ENCODE data around the gene DHRSX.
A peak's percentile ranks its signal among the peaks of the same experiment; 100 is the strongest.

Gene DHRSX

DNA sequence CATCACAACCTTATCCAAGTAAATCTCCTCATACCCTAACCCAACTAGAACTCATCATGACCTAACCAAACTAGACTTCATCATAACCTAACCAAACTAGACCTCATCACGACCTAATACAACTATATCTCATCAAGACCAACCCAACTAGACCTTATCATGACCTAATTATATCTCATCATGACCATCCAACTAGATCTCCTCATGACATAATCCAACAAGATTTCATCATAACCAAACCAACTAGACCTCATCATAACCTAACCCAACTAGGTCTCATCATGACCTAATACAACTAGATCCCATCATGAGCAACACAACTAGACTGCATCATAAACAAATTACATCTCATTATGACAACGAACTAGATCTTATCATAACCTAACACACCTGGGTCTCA lies 86.4 kb downstream of the DHRSX start:
- FAIRE-seq (no peak), DNase-seq (ENCODE audit: insufficient read length, low spot score) (no peak)
- no peak for TF ChIP-seq POLR2A (IDR thresholded peaks at IDR 0.05; ENCODE audit: low read depth, low read length)

- FAIRE-seq (no peak), DNase-seq (ENCODE audit: insufficient read length, low spot score) (no peak)
- TF ChIP-seq POLR2A (IDR thresholded peaks at IDR 0.05; ENCODE audit: low read depth, low read length) = no peak
Measured at GRCh38 chrX:2413969-2414368, 86.8 kb downstream of the DHRSX start.

- FAIRE-seq = no peak
- no peak for DNase-seq (ENCODE audit: insufficient read length, low spot score)
- no peak for TF ChIP-seq POLR2A (IDR thresholded peaks at IDR 0.05; ENCODE audit: low read depth, low read length)
Measured at GRCh38 chrX:2412131-2412530, 88.6 kb downstream of the DHRSX start.

DNA sequence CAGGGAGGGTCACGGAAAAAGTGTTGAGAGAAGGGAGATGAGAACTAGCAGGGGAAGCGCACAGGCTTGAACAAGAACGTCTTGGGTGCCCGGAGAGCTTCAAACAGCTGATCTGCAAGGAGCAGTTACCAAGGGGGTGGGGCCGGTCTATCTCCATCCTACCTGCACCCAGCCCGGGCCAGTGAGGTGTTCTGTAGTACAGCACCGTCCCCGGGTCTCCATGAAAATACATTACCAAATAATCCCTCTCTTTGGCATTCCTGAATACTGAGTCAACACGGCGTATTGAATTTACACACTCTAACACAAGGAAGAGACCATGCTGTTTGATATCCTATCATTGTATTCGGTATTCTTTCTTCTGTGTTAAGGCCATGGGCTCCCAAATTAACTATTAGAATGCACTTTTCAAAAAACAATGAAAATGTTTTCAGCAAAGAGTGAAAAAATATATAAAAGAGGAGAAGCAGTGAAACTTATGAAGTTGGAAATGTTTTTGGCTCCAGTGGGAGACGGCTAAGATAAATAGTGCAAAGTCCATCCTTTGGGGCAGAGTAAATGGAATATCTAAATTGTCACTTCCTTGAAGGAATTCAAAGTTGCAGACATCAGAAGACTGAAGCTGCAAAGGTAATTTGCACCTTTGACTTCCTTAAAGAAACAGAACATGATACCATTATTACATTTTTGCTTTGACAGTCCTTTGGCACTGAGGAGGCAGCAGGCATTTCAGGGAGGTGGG lies 90.3 kb downstream of the DHRSX start:
- no peak for DNase-seq (ENCODE audit: insufficient read length, low spot score)
- FAIRE-seq = no peak
- no peak for TF ChIP-seq POLR2A (IDR thresholded peaks at IDR 0.05; ENCODE audit: low read depth, low read length)

- no peak for FAIRE-seq
- TF ChIP-seq POLR2A (IDR thresholded peaks at IDR 0.05; ENCODE audit: low read depth, low read length) = no peak
- DNase-seq (ENCODE audit: insufficient read length, low spot score) = no peak
Measured at GRCh38 chrX:2409796-2410195, 91.0 kb downstream of the DHRSX start.

GRCh38 chrX:2408856-2409255 lies 91.9 kb downstream of the DHRSX start:
- FAIRE-seq (no peak), DNase-seq (ENCODE audit: insufficient read length, low spot score) (no peak)
- no peak for TF ChIP-seq POLR2A (IDR thresholded peaks at IDR 0.05; ENCODE audit: low read depth, low read length)

DNA sequence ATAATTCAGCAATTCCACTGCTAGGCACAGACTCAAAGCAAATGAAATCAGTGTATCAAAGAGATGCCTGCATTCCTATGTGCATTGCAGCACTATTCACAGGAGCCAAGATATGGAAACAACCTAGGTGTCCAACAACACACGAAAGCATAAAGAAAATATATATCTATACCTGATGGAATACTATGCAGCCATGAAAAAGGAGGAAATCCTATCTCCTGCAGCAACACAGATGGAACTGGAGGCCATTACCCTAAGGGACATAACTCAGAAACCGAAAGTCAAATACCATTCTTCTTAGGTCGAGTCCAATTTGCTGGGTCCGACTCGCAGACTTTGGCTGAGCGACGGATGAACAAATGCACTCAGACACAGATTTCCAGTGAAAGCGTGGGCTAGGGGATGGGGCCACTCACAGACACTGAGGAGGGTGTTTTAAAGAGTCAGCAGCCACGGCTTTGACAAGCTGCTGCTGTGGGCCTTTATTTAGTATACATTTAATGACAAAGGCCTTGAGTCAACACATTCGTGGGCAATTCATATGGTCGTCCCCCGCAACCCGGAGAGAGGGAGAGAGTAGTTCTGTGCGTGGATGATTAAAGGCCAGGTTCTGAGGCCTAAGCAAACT lies 93.8 kb downstream of the DHRSX start:
- FAIRE-seq = no peak
- no peak for TF ChIP-seq POLR2A (IDR thresholded peaks at IDR 0.05; ENCODE audit: low read depth, low read length)

GRCh38 chrX:2404776-2405175 lies 96.0 kb downstream of the DHRSX start:
- no peak for DNase-seq (ENCODE audit: insufficient read length, low spot score)
- TF ChIP-seq POLR2A (IDR thresholded peaks at IDR 0.05; ENCODE audit: low read depth, low read length) = no peak
- no peak for FAIRE-seq

More for the DNA sequence above, 93.8 kb downstream of the DHRSX start:
- no peak for DNase-seq (ENCODE audit: insufficient read length, low spot score)

GRCh38 chrX:2402361-2402690 lies 98.5 kb downstream of the DHRSX start:
- TF ChIP-seq POLR2A (IDR thresholded peaks at IDR 0.05; ENCODE audit: low read depth, low read length) = no peak
- DNase-seq (ENCODE audit: insufficient read length, low spot score) (no peak), FAIRE-seq (no peak)

- TF ChIP-seq POLR2A (IDR thresholded peaks at IDR 0.05; ENCODE audit: low read depth, low read length) = no peak
- FAIRE-seq = no peak
Measured at GRCh38 chrX:2401590-2402360, 99.0 kb downstream of the DHRSX start.

GRCh38 chrX:2401201-2401589 lies 99.6 kb downstream of the DHRSX start:
- no peak for FAIRE-seq
- TF ChIP-seq POLR2A (IDR thresholded peaks at IDR 0.05; ENCODE audit: low read depth, low read length) = no peak
- no peak for DNase-seq (ENCODE audit: insufficient read length, low spot score)

More at GRCh38 chrX:2401590-2402360, 99.0 kb downstream of the DHRSX start:
- DNase-seq (ENCODE audit: insufficient read length, low spot score) = no peak

GRCh38 chrX:2398064-2398656 lies 102.6 kb downstream of the DHRSX start:
- FAIRE-seq = no peak
- DNase-seq (ENCODE audit: insufficient read length, low spot score) = peak; percentile 31
- TF ChIP-seq POLR2A (IDR thresholded peaks at IDR 0.05; ENCODE audit: low read depth, low read length) = no peak

DNA sequence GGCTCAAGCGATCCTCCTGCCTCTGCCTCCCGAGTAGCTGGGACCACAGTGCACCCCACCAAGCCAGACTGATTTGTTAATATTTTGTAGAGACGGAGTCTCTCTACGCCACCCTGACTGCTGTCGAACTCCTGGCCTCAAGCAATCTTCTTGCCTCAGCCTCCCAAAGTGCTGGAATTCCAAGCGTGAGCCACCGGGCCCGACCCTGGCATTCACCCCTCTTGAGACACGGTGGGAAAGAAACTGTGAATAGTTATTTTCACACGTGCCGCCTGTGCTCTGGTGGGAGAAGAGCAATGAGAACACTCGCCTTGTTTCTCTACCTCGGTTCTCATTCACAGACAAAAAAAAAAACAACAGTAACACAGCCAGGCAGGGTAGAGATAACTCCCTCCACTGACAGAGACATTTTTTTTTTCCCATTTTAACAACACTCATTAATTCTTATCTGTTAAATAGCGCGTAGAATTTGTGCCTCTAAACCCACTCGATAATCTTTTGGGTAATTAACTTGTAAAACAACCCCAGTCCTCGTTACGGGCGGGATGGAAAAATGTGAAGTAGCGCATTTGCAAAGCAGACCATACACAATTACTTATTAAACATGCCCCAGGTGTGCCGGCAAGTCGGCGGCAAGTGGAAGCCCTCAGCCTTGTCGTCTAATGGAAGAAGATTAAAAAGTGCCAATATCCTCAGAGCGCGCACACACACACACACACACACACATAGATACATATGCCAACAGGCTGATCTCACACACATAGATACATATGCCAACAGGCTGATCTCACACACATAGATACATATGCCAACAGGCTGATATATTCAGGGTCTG lies 103.3 kb downstream of the DHRSX start:
- no peak for FAIRE-seq
- TF ChIP-seq POLR2A (IDR thresholded peaks at IDR 0.05; ENCODE audit: low read depth, low read length) = no peak
- no peak for DNase-seq (ENCODE audit: insufficient read length, low spot score)
